Kasumi-1 (cell line): ENCODE results near the gene DNMT3A.

ENCODE experiments used
- DNase-seq, 2 experiments: peaks; one replicate each; lab custom pipeline; 2025; lab: John Stamatoyannopoulos, UW

The DNMT3A gene

GRCh38 chr2:25372405-25373268 is 30.9 kb upstream of the DNMT3A start:
- DNase-seq: no peak

- no peak for DNase-seq
These were observed 29.8 kb upstream of the DNMT3A start for GRCh38 chr2:25371253-25372241.

- no peak for DNase-seq
These were observed 28.2 kb upstream of the DNMT3A start for GRCh38 chr2:25369876-25370275.

GRCh38 chr2:25369439-25369838 is 27.7 kb upstream of the DNMT3A start:
- no peak for DNase-seq

GRCh38 chr2:25368660-25369059 is 26.9 kb upstream of the DNMT3A start:
- no peak for DNase-seq

- no peak for DNase-seq
These were observed 25.6 kb upstream of the DNMT3A start for GRCh38 chr2:25367296-25367695.

- DNase-seq: no peak
These were observed 24.9 kb upstream of the DNMT3A start for GRCh38 chr2:25366629-25367028.

- no peak for DNase-seq
These were observed 23.5 kb upstream of the DNMT3A start for GRCh38 chr2:25365241-25365640.

- DNase-seq: no peak
These were observed 22.0 kb upstream of the DNMT3A start for GRCh38 chr2:25363733-25364132.

GRCh38 chr2:25362434-25363145 is 20.9 kb upstream of the DNMT3A start:
- peak; percentile 77 to 86 for DNase-seq

- DNase-seq: peak; percentile 96 to 97
These were observed 20.3 kb upstream of the DNMT3A start for GRCh38 chr2:25362049-25362433.

GRCh38 chr2:25361261-25362048 is 19.7 kb upstream of the DNMT3A start:
- no peak for DNase-seq

GRCh38 chr2:25358836-25359235 is 17.1 kb upstream of the DNMT3A start:
- no peak for DNase-seq

GRCh38 chr2:25358249-25358815 is 16.6 kb upstream of the DNMT3A start:
- no peak for DNase-seq

GRCh38 chr2:25356088-25356487 is 14.4 kb upstream of the DNMT3A start:
- no peak for DNase-seq

GRCh38 chr2:25355270-25355669 is 13.5 kb upstream of the DNMT3A start:
- no peak for DNase-seq

- no peak for DNase-seq
These were observed 12.4 kb upstream of the DNMT3A start for GRCh38 chr2:25354116-25354515.

- no peak for DNase-seq
These were observed 7.7 kb upstream of the DNMT3A start for GRCh38 chr2:25349397-25349796.

- DNase-seq: no peak
These were observed 6.1 kb upstream of the DNMT3A start for GRCh38 chr2:25347846-25348245.

- no peak for DNase-seq
These were observed 5.6 kb upstream of the DNMT3A start for GRCh38 chr2:25347205-25347815.
